Skeletal muscle cell (primary cell): ENCODE measurements around the gene PFKFB3.
"Not testable (repeated sequence)": the region's sequence is repeated elsewhere in the genome, so short reads cannot be mapped to it uniquely, and the experiment has no call there.

Experiments used
- DNase-seq: peaks from one replicate; pipeline ENCODE4 v3.0.0-alpha.2; 2010; ENCODE audit warnings: low read depth
- H3K4me3 ChIP-seq: 2 replicates; pipeline ENCODE4 v1.5.1; 2011; ENCODE audit warnings: low read depth, mild to moderate bottlenecking, control low read depth, low read length, moderate library complexity

Gene PFKFB3

GRCh38 chr10:6202684-6203330, at the start of gene PFKFB3:
Gene PFKFB3 (plus strand): TSS chr10:6202932. CDS start chr10:6203261, 329 bp downstream.
- peak; percentile 85 for DNase-seq
- peak within 1 kb of the TSS; percentile 62 for H3K4me3 ChIP-seq

GRCh38 chr10:6153845-6154244, 48.9 kb upstream of the PFKFB3 start:
- no peak for DNase-seq
- no peak overlapping the region for H3K4me3 ChIP-seq

GRCh38 chr10:6154566-6154965, 48.2 kb upstream of the PFKFB3 start:
- H3K4me3 ChIP-seq = no peak overlapping the region
- DNase-seq = no peak

GRCh38 chr10:6158276-6158675, 44.5 kb upstream of the PFKFB3 start:
- no peak for DNase-seq
- H3K4me3 ChIP-seq = no peak overlapping the region

GRCh38 chr10:6161921-6162320, 40.8 kb upstream of the PFKFB3 start:
- H3K4me3 ChIP-seq = no peak overlapping the region
- DNase-seq = no peak

GRCh38 chr10:6162589-6163356, 40.0 kb upstream of the PFKFB3 start:
- H3K4me3 ChIP-seq = peak overlapping the region; percentile 39

GRCh38 chr10:6163364-6164270, 39.1 kb upstream of the PFKFB3 start:
- peak; percentile 61 for DNase-seq

More at GRCh38 chr10:6162589-6163356, 40.0 kb upstream of the PFKFB3 start:
- DNase-seq = no peak

GRCh38 chr10:6164271-6165095, 38.2 kb upstream of the PFKFB3 start:
- no peak for DNase-seq
- peak overlapping the region; percentile 76 for H3K4me3 ChIP-seq

More at GRCh38 chr10:6163364-6164270, 39.1 kb upstream of the PFKFB3 start:
- H3K4me3 ChIP-seq = peak overlapping the region; percentile 76

GRCh38 chr10:6165221-6165725, 37.5 kb upstream of the PFKFB3 start:
- no peak overlapping the region for H3K4me3 ChIP-seq
- no peak for DNase-seq

- not testable (repeated sequence) for H3K4me3 ChIP-seq, DNase-seq
Observed at GRCh38 chr10:6165933-6166332, 36.8 kb upstream of the PFKFB3 start.

- DNase-seq = no peak
- no peak overlapping the region for H3K4me3 ChIP-seq
Observed at GRCh38 chr10:6167456-6167855, 35.3 kb upstream of the PFKFB3 start.

GRCh38 chr10:6168084-6168483, 34.6 kb upstream of the PFKFB3 start:
- no peak for DNase-seq
- H3K4me3 ChIP-seq = no peak overlapping the region

GRCh38 chr10:6170638-6171037, 32.1 kb upstream of the PFKFB3 start:
- DNase-seq = no peak
- no peak overlapping the region for H3K4me3 ChIP-seq

- DNase-seq = peak; percentile 91
- H3K4me3 ChIP-seq = no peak overlapping the region
Observed at GRCh38 chr10:6171881-6172695, 30.6 kb upstream of the PFKFB3 start.

GRCh38 chr10:6173203-6173602, 29.5 kb upstream of the PFKFB3 start:
- H3K4me3 ChIP-seq = no peak overlapping the region
- no peak for DNase-seq

GRCh38 chr10:6174201-6174874, 28.4 kb upstream of the PFKFB3 start:
- no peak for DNase-seq
- no peak overlapping the region for H3K4me3 ChIP-seq

- no peak overlapping the region for H3K4me3 ChIP-seq
- no peak for DNase-seq
Observed at GRCh38 chr10:6175329-6176055, 27.2 kb upstream of the PFKFB3 start.
